Measurements from ENCODE around the gene KIF26B.

- TF ChIP-seq, protein P1, sequence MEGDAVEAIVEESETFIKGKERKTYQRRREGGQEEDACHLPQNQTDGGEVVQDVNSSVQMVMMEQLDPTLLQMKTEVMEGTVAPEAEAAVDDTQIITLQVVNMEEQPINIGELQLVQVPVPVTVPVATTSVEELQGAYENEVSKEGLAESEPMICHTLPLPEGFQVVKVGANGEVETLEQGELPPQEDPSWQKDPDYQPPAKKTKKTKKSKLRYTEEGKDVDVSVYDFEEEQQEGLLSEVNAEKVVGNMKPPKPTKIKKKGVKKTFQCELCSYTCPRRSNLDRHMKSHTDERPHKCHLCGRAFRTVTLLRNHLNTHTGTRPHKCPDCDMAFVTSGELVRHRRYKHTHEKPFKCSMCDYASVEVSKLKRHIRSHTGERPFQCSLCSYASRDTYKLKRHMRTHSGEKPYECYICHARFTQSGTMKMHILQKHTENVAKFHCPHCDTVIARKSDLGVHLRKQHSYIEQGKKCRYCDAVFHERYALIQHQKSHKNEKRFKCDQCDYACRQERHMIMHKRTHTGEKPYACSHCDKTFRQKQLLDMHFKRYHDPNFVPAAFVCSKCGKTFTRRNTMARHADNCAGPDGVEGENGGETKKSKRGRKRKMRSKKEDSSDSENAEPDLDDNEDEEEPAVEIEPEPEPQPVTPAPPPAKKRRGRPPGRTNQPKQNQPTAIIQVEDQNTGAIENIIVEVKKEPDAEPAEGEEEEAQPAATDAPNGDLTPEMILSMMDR (IDR thresholded peaks at IDR 0.05): no peak
- no peak for TF ChIP-seq POLR2A (IDR thresholded peaks at IDR 0.05)
Measured at GRCh38 chr1:245356891-245357585, 202.3 kb downstream of the KIF26B start.
